IMR-90 (cell line): ENCODE measurements around the gene SCARB1. TPM values are rescaled to one million over a fixed set of nuclear protein-coding genes. Genes with fewer than 3 reads are reported as not detected.

ENCODE experiments used
- NFE2L2 ChIP-seq: fragments of 150-350 bp; IDR thresholded peaks from 2 replicates; pipeline ENCODE4 v1.6.1; 2016; ENCODE audit warnings: low read depth, mild to moderate bottlenecking, low read length
- SMC3 ChIP-seq: fragments of 150-350 bp; IDR thresholded peaks from 2 replicates; pipeline ENCODE4 v1.6.1; 2016; ENCODE audit warnings: low read depth, mild to moderate bottlenecking, antibody characterized with exemption, low read length, moderate library complexity
- polyA plus RNA-seq, 3 experiments: library from polyadenylated mRNA; depleted of rRNA; stranded (reverse); fragments of >200 nt; gene quantifications; 2 replicates each; pipeline ENCODE4 v1.2.3, GENCODE V29; 2012; ENCODE audit warnings: low replicate concordance in 1 of 3
- total RNA-seq: library from RNA; depleted of rRNA; stranded (reverse); fragments of >200 nt; gene quantifications from 2 replicates; pipeline ENCODE4 v1.2.3, GENCODE V29; 2012

SCARB1 gene
- total and polyA plus RNA-seq, 2 of the 4 experiments (the other 2 are of a cell fraction): 3.0 to 24.8 TPM

DNA sequence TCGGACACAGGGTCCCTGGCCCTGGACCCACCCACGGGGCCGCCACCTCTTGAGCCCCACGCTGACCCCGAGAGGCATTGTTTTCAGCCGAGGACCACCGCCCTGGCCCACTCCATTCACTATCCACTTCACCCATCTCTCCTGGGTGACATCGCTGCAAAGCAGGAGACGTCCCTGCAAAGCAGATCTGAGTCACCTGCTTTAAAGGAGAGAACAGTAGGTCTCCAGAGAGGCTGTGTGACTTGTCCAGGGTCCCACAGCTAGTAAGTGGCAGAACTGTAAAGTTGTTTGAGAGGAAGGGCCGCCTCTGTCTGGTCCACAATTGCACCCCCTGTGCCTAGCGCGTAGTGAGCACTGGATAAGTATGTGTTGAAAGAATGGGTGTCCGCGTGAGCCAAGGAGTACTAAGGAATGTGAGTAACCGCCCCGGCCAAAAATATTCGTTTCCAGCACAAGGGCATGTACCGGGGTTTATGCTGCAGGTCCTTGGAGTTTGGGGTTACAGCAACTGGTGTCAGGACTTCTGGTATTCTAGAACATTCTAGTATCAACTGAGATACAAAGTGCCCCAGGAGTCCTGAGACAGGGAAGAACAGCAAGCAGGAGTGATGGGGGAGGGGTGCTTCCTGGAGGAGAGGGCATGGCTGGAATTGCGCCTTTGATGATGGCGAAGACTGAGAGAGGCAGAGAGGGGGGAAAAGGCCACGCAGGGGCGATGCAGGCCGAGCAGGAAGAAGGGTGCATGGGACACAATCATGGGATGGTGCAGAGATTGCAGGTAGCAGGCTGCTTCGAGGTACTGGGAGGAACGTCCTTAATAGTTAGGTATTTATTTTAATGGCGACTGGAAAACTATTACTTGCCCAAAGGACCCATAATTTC lies 91.1 kb downstream of the SCARB1 start (continued):
- TF ChIP-seq SMC3: no peak
- TF ChIP-seq NFE2L2: no peak
